ENCODE data around the gene EIF4G1.

Gene EIF4G1

DNA sequence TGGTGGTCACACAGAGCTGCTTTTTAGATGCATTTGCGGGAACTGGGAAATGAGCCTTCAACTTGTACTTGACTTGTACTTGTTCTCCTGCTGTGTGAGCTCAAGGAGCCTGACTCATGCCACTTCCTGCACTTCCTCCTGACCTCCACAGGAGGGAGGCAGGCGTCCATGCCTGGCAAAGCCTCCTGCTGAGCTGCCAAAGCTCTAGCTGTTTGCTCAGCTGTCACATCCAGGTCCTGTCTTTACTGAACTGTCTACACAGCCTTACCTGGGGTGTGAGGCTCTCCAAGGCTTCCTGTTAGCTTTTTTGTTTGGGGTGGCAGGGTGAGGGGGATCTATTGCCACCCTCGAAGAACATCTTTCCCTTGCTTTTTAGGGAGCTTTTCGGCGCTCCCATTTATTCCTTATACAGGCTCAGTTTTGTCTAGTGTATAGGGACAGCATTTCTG is 57.2 kb downstream of the EIF4G1 start:
- Histone ChIP-seq H3K27ac (no peak overlapping the region), H3K4me3 (no peak overlapping the region), H3K9me3 (ENCODE audit: low read depth, low read length) (no peaks in the 10 kb centered on the region), H3K9ac (ENCODE audit: insufficient read length) (no peak overlapping the region), H3K36me3 (ENCODE audit: insufficient read depth, low read length) (peaks cover 26% of the 10 kb centered on the region)
- no peak for TF ChIP-seq EZH2 (IDR thresholded peaks at IDR 0.05)
- peak; percentile 43 for TF ChIP-seq POLR2AphosphoS5 (IDR thresholded peaks at IDR 0.05; ENCODE audit: borderline replicate concordance, low read depth, low read length)
- peak; percentile 5 for TF ChIP-seq FOXP2 (optimal IDR thresholded peaks at IDR 0.05; ENCODE audit: control extremely low read depth, extremely low read length, insufficient read depth)
- DNase-seq (ENCODE audit: low read depth, low spot score), result peak; percentile 63

GRCh38 chr3:184372296-184372821 is 58.0 kb downstream of the EIF4G1 start:
- H3K4me3 ChIP-seq, result no peak overlapping the region
- no peaks in the 10 kb centered on the region for H3K9me3 ChIP-seq (ENCODE audit: low read depth, low read length)
- H3K27ac ChIP-seq, result no peak overlapping the region
- H3K9ac ChIP-seq (ENCODE audit: insufficient read length), result no peak overlapping the region
- peaks cover 18% of the 10 kb centered on the region for H3K36me3 ChIP-seq (ENCODE audit: insufficient read depth, low read length)
- no peak for TF ChIP-seq POLR2AphosphoS5 (IDR thresholded peaks at IDR 0.05; ENCODE audit: borderline replicate concordance, low read depth, low read length)
- TF ChIP-seq EZH2 (IDR thresholded peaks at IDR 0.05), result no peak
- no peak for TF ChIP-seq FOXP2 (optimal IDR thresholded peaks at IDR 0.05; ENCODE audit: control extremely low read depth, extremely low read length, insufficient read depth)
- DNase-seq (ENCODE audit: low read depth, low spot score), result no peak

GRCh38 chr3:184372911-184373310 is 58.5 kb downstream of the EIF4G1 start:
- Histone ChIP-seq H3K4me3 (no peak overlapping the region), H3K36me3 (ENCODE audit: insufficient read depth, low read length) (peaks cover 14% of the 10 kb centered on the region), H3K9me3 (ENCODE audit: low read depth, low read length) (no peaks in the 10 kb centered on the region), H3K27ac (no peak overlapping the region), H3K9ac (ENCODE audit: insufficient read length) (no peak overlapping the region)
- DNase-seq (ENCODE audit: low read depth, low spot score), result no peak
- TF ChIP-seq EZH2 (IDR thresholded peaks at IDR 0.05), result no peak
- TF ChIP-seq FOXP2 (optimal IDR thresholded peaks at IDR 0.05; ENCODE audit: control extremely low read depth, extremely low read length, insufficient read depth), result no peak
- TF ChIP-seq POLR2AphosphoS5 (IDR thresholded peaks at IDR 0.05; ENCODE audit: borderline replicate concordance, low read depth, low read length), result no peak

DNA sequence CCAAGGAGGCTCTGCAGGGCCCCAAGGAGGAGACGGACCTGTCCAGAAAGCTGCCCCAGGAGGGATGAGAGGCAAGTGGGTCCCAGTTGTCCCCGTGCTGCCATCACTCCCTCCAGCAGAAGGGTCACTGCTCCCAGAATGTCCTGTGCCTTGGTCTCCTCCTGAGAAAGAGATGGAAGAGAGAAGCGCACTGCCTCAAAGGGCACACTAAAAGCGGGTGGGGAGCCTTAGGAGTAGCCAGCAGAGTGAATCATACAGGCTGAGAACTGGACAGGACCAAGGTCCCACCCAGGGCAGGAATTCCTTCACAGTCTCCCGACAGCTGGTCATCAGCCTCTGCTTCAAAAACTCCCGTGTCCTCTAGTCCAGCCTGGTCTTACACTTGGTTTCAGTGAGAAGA is 59.0 kb downstream of the EIF4G1 start:
- H3K27ac ChIP-seq, result no peak overlapping the region
- TF ChIP-seq FOXP2 (optimal IDR thresholded peaks at IDR 0.05; ENCODE audit: control extremely low read depth, extremely low read length, insufficient read depth) (no peak), EZH2 (IDR thresholded peaks at IDR 0.05) (no peak), POLR2AphosphoS5 (IDR thresholded peaks at IDR 0.05; ENCODE audit: borderline replicate concordance, low read depth, low read length) (no peak)
- peaks cover 9% of the 10 kb centered on the region for H3K36me3 ChIP-seq (ENCODE audit: insufficient read depth, low read length)
- no peaks in the 10 kb centered on the region for H3K9me3 ChIP-seq (ENCODE audit: low read depth, low read length)
- no peak for DNase-seq (ENCODE audit: low read depth, low spot score)
- H3K9ac ChIP-seq (ENCODE audit: insufficient read length), result no peak overlapping the region
- H3K4me3 ChIP-seq, result no peak overlapping the region

DNA sequence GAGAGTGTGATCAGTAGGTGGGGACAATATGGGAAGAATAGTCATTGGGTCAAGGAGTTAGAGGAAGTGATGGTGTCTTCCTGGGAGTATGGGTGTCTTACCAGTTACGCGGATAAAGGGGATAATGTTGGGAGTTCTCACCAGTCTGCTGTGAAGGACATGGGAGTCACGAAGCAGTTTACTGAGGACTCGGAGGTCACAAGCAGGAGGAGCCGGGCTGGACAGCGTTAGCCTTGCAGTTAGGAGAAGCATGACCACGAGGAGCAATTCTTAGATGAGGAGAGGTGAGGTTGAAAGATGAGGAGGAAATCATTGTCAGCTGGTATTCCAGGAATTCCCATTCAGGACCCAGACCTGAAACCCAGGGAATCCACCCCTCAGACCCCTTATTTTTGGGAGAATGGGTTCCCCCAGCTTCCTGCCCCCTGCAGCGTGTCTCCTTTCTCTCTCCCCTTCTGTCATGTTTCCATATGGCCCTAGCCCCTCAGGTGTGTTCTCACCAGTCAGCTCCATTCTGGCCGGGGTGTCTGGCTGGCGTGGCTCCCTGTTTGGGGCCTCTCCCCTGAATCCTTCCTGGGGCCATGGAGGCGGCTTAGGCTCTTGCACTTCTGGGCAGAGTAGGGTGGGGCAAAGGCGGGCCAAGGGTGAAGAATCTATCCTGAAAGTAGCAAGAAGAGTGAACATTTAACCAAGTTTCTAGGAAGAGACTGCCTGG is 61.5 kb downstream of the EIF4G1 start:
- Histone ChIP-seq H3K4me3 (no peak overlapping the region), H3K36me3 (ENCODE audit: insufficient read depth, low read length) (no peaks in the 10 kb centered on the region), H3K9ac (ENCODE audit: insufficient read length) (no peak overlapping the region), H3K9me3 (ENCODE audit: low read depth, low read length) (no peaks in the 10 kb centered on the region), H3K27ac (no peak overlapping the region)
- no peak for TF ChIP-seq FOXP2 (optimal IDR thresholded peaks at IDR 0.05; ENCODE audit: control extremely low read depth, extremely low read length, insufficient read depth)
- TF ChIP-seq POLR2AphosphoS5 (IDR thresholded peaks at IDR 0.05; ENCODE audit: borderline replicate concordance, low read depth, low read length), result no peak
- TF ChIP-seq EZH2 (IDR thresholded peaks at IDR 0.05), result no peak
- DNase-seq (ENCODE audit: low read depth, low spot score), result no peak

DNA sequence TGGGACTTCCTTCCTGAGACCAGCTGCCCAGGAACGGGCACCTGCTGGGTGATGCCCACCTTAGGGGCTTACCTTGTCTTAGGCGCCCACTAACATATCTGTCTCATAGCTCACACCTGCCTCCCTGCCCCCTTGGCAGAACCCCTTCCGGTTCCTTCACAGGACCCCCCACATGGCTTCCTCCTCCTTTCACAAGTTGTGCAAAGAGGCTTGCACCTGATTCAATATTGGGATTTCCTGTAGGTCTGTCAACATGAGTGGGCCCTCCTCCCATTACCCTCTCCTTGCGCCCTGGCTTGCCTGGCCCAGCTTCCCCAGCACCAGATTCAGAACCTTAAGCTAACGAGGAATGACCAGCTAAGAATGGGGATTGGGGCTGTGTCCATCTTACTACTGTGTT is 63.0 kb downstream of the EIF4G1 start:
- H3K9me3 ChIP-seq (ENCODE audit: low read depth, low read length), result no peaks in the 10 kb centered on the region
- H3K4me3 ChIP-seq, result no peak overlapping the region
- no peak overlapping the region for H3K27ac ChIP-seq
- TF ChIP-seq EZH2 (IDR thresholded peaks at IDR 0.05) (no peak), POLR2AphosphoS5 (IDR thresholded peaks at IDR 0.05; ENCODE audit: borderline replicate concordance, low read depth, low read length) (no peak), FOXP2 (optimal IDR thresholded peaks at IDR 0.05; ENCODE audit: control extremely low read depth, extremely low read length, insufficient read depth) (no peak)
- H3K9ac ChIP-seq (ENCODE audit: insufficient read length), result no peak overlapping the region
- H3K36me3 ChIP-seq (ENCODE audit: insufficient read depth, low read length), result no peaks in the 10 kb centered on the region
- no peak for DNase-seq (ENCODE audit: low read depth, low spot score)

- H3K9ac ChIP-seq (ENCODE audit: insufficient read length), result no peak within 1 kb of the TSS
- DNase-seq (ENCODE audit: low read depth, low spot score), result no peak
- no peaks in the 10 kb centered on the region for H3K36me3 ChIP-seq (ENCODE audit: insufficient read depth, low read length)
- no peak within 1 kb of the TSS for H3K27ac ChIP-seq
- TF ChIP-seq POLR2AphosphoS5 (IDR thresholded peaks at IDR 0.05; ENCODE audit: borderline replicate concordance, low read depth, low read length), result no peak
- H3K9me3 ChIP-seq (ENCODE audit: low read depth, low read length), result no peaks in the 10 kb centered on the region
- H3K4me3 ChIP-seq, result no peak within 1 kb of the TSS
These were observed 63.6 kb downstream of the EIF4G1 start, which contains the start of gene THPO for GRCh38 chr3:184377882-184378445. Gene THPO (minus strand): TSS chr3:184378207. CDS start chr3:184376259, 1,948 bp downstream.

GRCh38 chr3:184378651-184379357 is 64.4 kb downstream of the EIF4G1 start:
- Histone ChIP-seq H3K9ac (ENCODE audit: insufficient read length) (no peak overlapping the region), H3K4me3 (no peak overlapping the region), H3K27ac (no peak overlapping the region)

More at GRCh38 chr3:184378651-184379357, 64.4 kb downstream of the EIF4G1 start:
- Histone ChIP-seq H3K9me3 (ENCODE audit: low read depth, low read length) (no peaks in the 10 kb centered on the region), H3K36me3 (ENCODE audit: insufficient read depth, low read length) (no peaks in the 10 kb centered on the region)
- no peak for TF ChIP-seq FOXP2 (optimal IDR thresholded peaks at IDR 0.05; ENCODE audit: control extremely low read depth, extremely low read length, insufficient read depth)
- TF ChIP-seq POLR2AphosphoS5 (IDR thresholded peaks at IDR 0.05; ENCODE audit: borderline replicate concordance, low read depth, low read length), result no peak
- no peak for TF ChIP-seq EZH2 (IDR thresholded peaks at IDR 0.05)
- DNase-seq (ENCODE audit: low read depth, low spot score), result no peak

All from SK-N-MC (cell line).